Mucosa of gallbladder (tissue), 1 donor: ENCODE measurements around the gene EPHA1. TPM values are rescaled to one million over a fixed set of nuclear protein-coding genes. Genes with fewer than 3 reads are reported as not detected.

Source experiments
- DNase-seq: peaks from one replicate; pipeline ENCODE4 v3.0.0-alpha.2; 2020; ENCODE audit warnings: low spot score
- total RNA-seq: library from RNA; stranded (reverse); gene quantifications from one replicate; pipeline ENCODE4 v1.2.1, GENCODE V29; 2021
- donor health status: DM: no; HTN: no; CAD: no.

EPHA1 gene
- total RNA-seq, 1 donor from 2014 or later = 38.0 TPM

- no peak for DNase-seq
Observed at GRCh38 chr7:143374561-143374960, 34.1 kb downstream of the EPHA1 start.

GRCh38 chr7:143373255-143373794, 35.3 kb downstream of the EPHA1 start:
- DNase-seq = no peak

GRCh38 chr7:143372070-143372469, 36.6 kb downstream of the EPHA1 start:
- peak; percentile 87 for DNase-seq

- DNase-seq = no peak
Observed at GRCh38 chr7:143369678-143370651, 38.7 kb downstream of the EPHA1 start.

- DNase-seq = no peak
Observed at GRCh38 chr7:143368387-143368786, 40.3 kb downstream of the EPHA1 start.

- DNase-seq = peak; percentile 81
Observed at GRCh38 chr7:143367972-143368371, 40.7 kb downstream of the EPHA1 start.

GRCh38 chr7:143363016-143363937, 45.4 kb downstream of the EPHA1 start:
- no peak for DNase-seq

GRCh38 chr7:143362131-143363015, 46.3 kb downstream of the EPHA1 start, which contains the start of gene FAM131B:
TSS of gene FAM131B (minus strand) at chr7:143362713. CDS start at chr7:143362603, 110 bp downstream.
- no peak for DNase-seq

GRCh38 chr7:143361552-143362130, 47.0 kb downstream of the EPHA1 start:
- no peak for DNase-seq

- DNase-seq = no peak
Observed at GRCh38 chr7:143360788-143361551, 47.7 kb downstream of the EPHA1 start.

GRCh38 chr7:143359771-143360353, 48.8 kb downstream of the EPHA1 start:
- no peak for DNase-seq

- no peak for DNase-seq
Observed at GRCh38 chr7:143358626-143359025, 50.0 kb downstream of the EPHA1 start.

- DNase-seq = no peak
Observed at GRCh38 chr7:143356414-143357050, 52.1 kb downstream of the EPHA1 start.

- no peak for DNase-seq
Observed at GRCh38 chr7:143355450-143356385, 52.9 kb downstream of the EPHA1 start.

- DNase-seq = no peak
Observed at GRCh38 chr7:143354965-143355364, 53.7 kb downstream of the EPHA1 start.

- DNase-seq = no peak
Observed at GRCh38 chr7:143354376-143354775, 54.3 kb downstream of the EPHA1 start.

- DNase-seq = no peak
Observed at GRCh38 chr7:143352531-143353002, 56.1 kb downstream of the EPHA1 start.

GRCh38 chr7:143351574-143351973, 57.1 kb downstream of the EPHA1 start:
- DNase-seq = no peak
